Lung (tissue), 12 donors: ENCODE measurements around the gene PPIP5K1. TPM values are rescaled to one million over a fixed set of nuclear protein-coding genes. Genes with fewer than 3 reads are reported as not detected.

ENCODE experiments used
- ATAC-seq: fragments of 200-7000 bp; cut with Tn5 transposase; one replicate; pipeline ENCODE4 v1.9.1; 2020; ENCODE audit warnings: moderate number of reproducible peaks; ENCODE audit not compliant: insufficient read depth, low FRiP score
- DNase-seq, 3 donors: peaks; one replicate each; pipeline ENCODE4 v3.0.0-alpha.2; 2013 to 2017
- H3K27ac ChIP-seq, 2 donors: one replicate each; pipeline ENCODE4 v1.5.1; 2013; ENCODE audit warnings: mild to moderate bottlenecking in 2 of 2, moderate library complexity in 2 of 2, control low read depth in 1 of 2, inconsistent platforms in 1 of 2, low read depth in 1 of 2, low read length in 1 of 2
- H3K27me3 ChIP-seq, 3 donors: one replicate each; pipeline ENCODE4 v1.5.1; 2013; ENCODE audit warnings: low read length in 2 of 3; ENCODE audit not compliant: control insufficient read depth in 3 of 3, insufficient read depth in 3 of 3
- H3K36me3 ChIP-seq, 4 donors: one replicate each; pipeline ENCODE4 v1.5.1; 2013; ENCODE audit warnings: low read length in 4 of 4, mild to moderate bottlenecking in 1 of 4, moderate library complexity in 1 of 4; ENCODE audit not compliant: control insufficient read depth in 4 of 4, insufficient read depth in 4 of 4
- H3K4me1 ChIP-seq, 5 donors: one replicate each; pipeline ENCODE4 v1.5.1; 2013; ENCODE audit warnings: low read length in 5 of 5, mild to moderate bottlenecking in 2 of 5, moderate library complexity in 1 of 5; ENCODE audit not compliant: control insufficient read depth in 5 of 5, insufficient read depth in 5 of 5
- H3K4me3 ChIP-seq: one replicate; pipeline ENCODE4 v1.5.1; 2013; ENCODE audit warnings: mild to moderate bottlenecking, control low read depth, moderate library complexity
- H3K9ac ChIP-seq, 2 donors: one replicate each; pipeline ENCODE4 v1.5.1; 2013; ENCODE audit warnings: low read length in 2 of 2, control low read depth in 1 of 2; ENCODE audit not compliant: insufficient read depth in 1 of 2
- H3K9me3 ChIP-seq, 4 donors: one replicate each; pipeline ENCODE4 v1.5.1; 2013; ENCODE audit warnings: low read length in 3 of 4, mild to moderate bottlenecking in 1 of 4, moderate library complexity in 1 of 4; ENCODE audit not compliant: control insufficient read depth in 4 of 4, insufficient read depth in 3 of 4
- WGBS, 2 donors: extraction: QIAGEN DNeasy Blood & Tissue Kit; methylation state at CpG; one replicate each; pipeline ENCODE4 v1.1.7; 2013; 5-methylcytosine and 5-hydroxymethylcytosine counted together
- polyA plus RNA-seq, 2 donors: library from polyadenylated mRNA; stranded (reverse); fragments of 200-250 nt; gene quantifications; one replicate each; pipeline ENCODE4 v1.2.1, GENCODE V29; 2013
- total RNA-seq, 2 donors: library from RNA; depleted of rRNA in 1 of 2; stranded (reverse); fragments of >200 nt in 1 of 2; gene quantifications; one replicate each; pipeline ENCODE4 v1.2.1, GENCODE V29; 2014 to 2021
- TF ChIP-seq, protein P1 (sequence below): IDR thresholded peaks from 2 replicates; pipeline ENCODE4 v1.5.1; 2012; ENCODE audit warnings: mild to moderate bottlenecking; ENCODE audit errors: control extremely low read depth, extremely low read depth
- donor health status: control.
- donor health status: control.
- donor health status: Bipolar disorder and iron deficiency.
- donor health status: healthy.
- donor health status: DM: yes; HTN: yes; CAD: no.

Gene PPIP5K1
- total and polyA plus RNA-seq, 4 donors = 8.0 to 40.2 (median 16.4) TPM

- WGBS, 2 donors = 91 to 92% methylated on average over 12 of the region's 12 CpGs
- Histone ChIP-seq H3K9ac (no peak overlapping the region), H3K9me3 (no peaks in the 10 kb centered on the region), H3K36me3 (peaks cover 0 to 9% (median 6%) of the 10 kb centered on the region in 4 donors), H3K4me3 (no peak overlapping the region), H3K27ac (no peak overlapping the region), H3K27me3 (no peaks in the 10 kb centered on the region), H3K4me1 (no peaks in the 10 kb centered on the region)
- ATAC-seq (no peak), DNase-seq (no peak)
- TF ChIP-seq, protein P1, sequence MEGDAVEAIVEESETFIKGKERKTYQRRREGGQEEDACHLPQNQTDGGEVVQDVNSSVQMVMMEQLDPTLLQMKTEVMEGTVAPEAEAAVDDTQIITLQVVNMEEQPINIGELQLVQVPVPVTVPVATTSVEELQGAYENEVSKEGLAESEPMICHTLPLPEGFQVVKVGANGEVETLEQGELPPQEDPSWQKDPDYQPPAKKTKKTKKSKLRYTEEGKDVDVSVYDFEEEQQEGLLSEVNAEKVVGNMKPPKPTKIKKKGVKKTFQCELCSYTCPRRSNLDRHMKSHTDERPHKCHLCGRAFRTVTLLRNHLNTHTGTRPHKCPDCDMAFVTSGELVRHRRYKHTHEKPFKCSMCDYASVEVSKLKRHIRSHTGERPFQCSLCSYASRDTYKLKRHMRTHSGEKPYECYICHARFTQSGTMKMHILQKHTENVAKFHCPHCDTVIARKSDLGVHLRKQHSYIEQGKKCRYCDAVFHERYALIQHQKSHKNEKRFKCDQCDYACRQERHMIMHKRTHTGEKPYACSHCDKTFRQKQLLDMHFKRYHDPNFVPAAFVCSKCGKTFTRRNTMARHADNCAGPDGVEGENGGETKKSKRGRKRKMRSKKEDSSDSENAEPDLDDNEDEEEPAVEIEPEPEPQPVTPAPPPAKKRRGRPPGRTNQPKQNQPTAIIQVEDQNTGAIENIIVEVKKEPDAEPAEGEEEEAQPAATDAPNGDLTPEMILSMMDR = no peak
These were observed 60.2 kb downstream of the PPIP5K1 start for GRCh38 chr15:43529587-43530345.

GRCh38 chr15:43529141-43529540, 60.9 kb downstream of the PPIP5K1 start:
- ATAC-seq (no peak), DNase-seq (no peak)
- peaks cover 0 to 3% (median 0%) of the 10 kb centered on the region in 4 donors for H3K9me3 ChIP-seq
- H3K9ac ChIP-seq = no peak overlapping the region
- no peak overlapping the region for H3K27ac ChIP-seq
- H3K36me3 ChIP-seq = peaks cover 0 to 12% (median 3%) of the 10 kb centered on the region in 4 donors
- 94 to 96% methylated on average over 15 of the region's 15 CpGs for WGBS, 2 donors
- H3K4me1 ChIP-seq = no peaks in the 10 kb centered on the region
- H3K4me3 ChIP-seq = no peak overlapping the region
- TF ChIP-seq, protein P1 = no peak
- H3K27me3 ChIP-seq = no peaks in the 10 kb centered on the region

GRCh38 chr15:43528542-43529007, 61.4 kb downstream of the PPIP5K1 start:
- H3K27ac ChIP-seq = no peak overlapping the region
- H3K4me1 ChIP-seq = no peaks in the 10 kb centered on the region
- no peaks in the 10 kb centered on the region for H3K27me3 ChIP-seq
- TF ChIP-seq, protein P1 = no peak
- peaks cover 0 to 18% (median 4%) of the 10 kb centered on the region in 4 donors for H3K36me3 ChIP-seq
- DNase-seq (no peak), ATAC-seq (no peak)
- 80 to 83% methylated on average over 11 of the region's 11 CpGs for WGBS, 2 donors
- H3K9me3 ChIP-seq = peaks cover 0 to 3% (median 1%) of the 10 kb centered on the region in 4 donors
- no peak overlapping the region for H3K4me3 ChIP-seq
- H3K9ac ChIP-seq = no peak overlapping the region
